ENCODE results near the gene SLC37A1.

GRCh38 chr21:42607525-42608102, 94.0 kb downstream of the SLC37A1 start:
- no peak for TF ChIP-seq CTCF (IDR thresholded peaks at IDR 0.05)
- no peak for TF ChIP-seq POLR2A (IDR thresholded peaks at IDR 0.05)
